ENCODE data around the gene ARHGEF28.

Gene ARHGEF28

DNA sequence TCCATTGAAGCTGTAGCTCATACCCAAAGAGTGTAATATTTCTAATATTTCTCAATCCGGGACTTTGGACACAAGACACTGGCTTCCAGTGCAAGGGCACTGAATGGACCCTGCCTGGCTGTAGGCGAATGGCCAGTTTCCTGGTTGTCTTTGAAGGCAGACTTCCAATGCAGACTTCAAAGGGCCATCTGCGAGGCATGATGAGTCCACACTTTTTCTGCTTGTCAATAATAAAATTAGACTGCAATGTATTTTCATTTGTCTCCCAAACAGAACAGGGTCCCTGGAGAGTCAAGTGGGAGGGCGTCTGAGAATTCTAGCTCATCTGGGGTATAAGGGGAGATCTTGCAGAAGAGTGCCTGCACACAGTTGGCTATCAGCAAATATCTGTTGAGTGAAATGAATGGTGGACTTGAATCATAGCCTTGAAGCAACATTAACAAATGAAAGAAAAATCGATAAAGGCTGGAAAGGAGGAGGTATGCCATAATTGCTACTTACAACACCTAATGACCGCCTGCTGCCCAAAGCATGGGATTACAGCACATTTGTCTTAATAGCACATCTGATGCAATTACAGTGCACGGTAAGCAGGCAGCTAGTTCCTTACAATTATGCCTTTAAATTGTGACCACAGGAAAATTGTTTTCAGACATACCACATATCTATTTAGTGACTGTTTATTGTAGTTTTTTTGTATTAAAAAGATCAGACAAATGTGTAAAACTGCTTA lies 137.5 kb downstream of the ARHGEF28 start:
- DNase-seq (ENCODE audit: extremely low spot score), result no peak
- ChIA-PET POLR2A (no interaction called here), CTCF (interaction anchor here (1.4 kb wide), 1 partner anchor 12 kb away, joined by 3 read pairs; no protein-coding TSS in a partner anchor)
- TF ChIP-seq, protein P1, sequence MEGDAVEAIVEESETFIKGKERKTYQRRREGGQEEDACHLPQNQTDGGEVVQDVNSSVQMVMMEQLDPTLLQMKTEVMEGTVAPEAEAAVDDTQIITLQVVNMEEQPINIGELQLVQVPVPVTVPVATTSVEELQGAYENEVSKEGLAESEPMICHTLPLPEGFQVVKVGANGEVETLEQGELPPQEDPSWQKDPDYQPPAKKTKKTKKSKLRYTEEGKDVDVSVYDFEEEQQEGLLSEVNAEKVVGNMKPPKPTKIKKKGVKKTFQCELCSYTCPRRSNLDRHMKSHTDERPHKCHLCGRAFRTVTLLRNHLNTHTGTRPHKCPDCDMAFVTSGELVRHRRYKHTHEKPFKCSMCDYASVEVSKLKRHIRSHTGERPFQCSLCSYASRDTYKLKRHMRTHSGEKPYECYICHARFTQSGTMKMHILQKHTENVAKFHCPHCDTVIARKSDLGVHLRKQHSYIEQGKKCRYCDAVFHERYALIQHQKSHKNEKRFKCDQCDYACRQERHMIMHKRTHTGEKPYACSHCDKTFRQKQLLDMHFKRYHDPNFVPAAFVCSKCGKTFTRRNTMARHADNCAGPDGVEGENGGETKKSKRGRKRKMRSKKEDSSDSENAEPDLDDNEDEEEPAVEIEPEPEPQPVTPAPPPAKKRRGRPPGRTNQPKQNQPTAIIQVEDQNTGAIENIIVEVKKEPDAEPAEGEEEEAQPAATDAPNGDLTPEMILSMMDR (IDR thresholded peaks at IDR 0.05; ENCODE audit: control extremely low read depth, extremely low read depth, low read depth, missing control alignments), result no peak

- POLR2A ChIA-PET, result no interaction called here
- CTCF ChIA-PET, result interaction anchor here (1.4 kb wide), 1 partner anchor 10 kb away, joined by 3 read pairs; no protein-coding TSS in a partner anchor
- no peak for DNase-seq (ENCODE audit: extremely low spot score)
- TF ChIP-seq, protein P1 (IDR thresholded peaks at IDR 0.05; ENCODE audit: control extremely low read depth, extremely low read depth, low read depth, missing control alignments), result no peak
Observed at GRCh38 chr5:73764586-73764985, 138.6 kb downstream of the ARHGEF28 start.

- no peak for DNase-seq (ENCODE audit: extremely low spot score)
- TF ChIP-seq, protein P1 (IDR thresholded peaks at IDR 0.05; ENCODE audit: control extremely low read depth, extremely low read depth, low read depth, missing control alignments), result no peak
- ChIA-PET CTCF (no interaction called here), POLR2A (no interaction called here)
Observed at GRCh38 chr5:73764996-73765395, 139.0 kb downstream of the ARHGEF28 start.

DNA sequence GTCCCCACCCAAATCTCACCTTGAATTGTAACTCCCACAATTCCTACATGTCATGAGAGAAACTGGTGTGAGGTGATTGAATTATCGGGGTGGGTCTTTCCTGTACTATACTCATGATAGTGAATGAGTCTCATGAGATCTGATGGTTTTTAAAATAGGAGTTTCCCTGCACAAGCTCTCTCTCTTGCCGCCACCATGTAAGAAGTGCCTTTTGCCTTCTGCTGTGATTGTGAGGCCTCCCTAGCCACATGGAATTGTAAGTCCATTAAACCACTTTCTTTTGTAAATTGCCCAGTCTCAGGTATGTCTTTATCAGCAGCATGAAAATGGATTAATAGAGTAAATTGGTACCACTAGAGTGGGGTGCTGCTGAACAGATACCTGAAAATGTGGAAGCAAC lies 140.9 kb downstream of the ARHGEF28 start:
- DNase-seq (ENCODE audit: extremely low spot score), result no peak
- TF ChIP-seq, protein P1 (IDR thresholded peaks at IDR 0.05; ENCODE audit: control extremely low read depth, extremely low read depth, low read depth, missing control alignments), result no peak
- ChIA-PET POLR2A (no interaction called here), CTCF (no interaction called here)

DNA sequence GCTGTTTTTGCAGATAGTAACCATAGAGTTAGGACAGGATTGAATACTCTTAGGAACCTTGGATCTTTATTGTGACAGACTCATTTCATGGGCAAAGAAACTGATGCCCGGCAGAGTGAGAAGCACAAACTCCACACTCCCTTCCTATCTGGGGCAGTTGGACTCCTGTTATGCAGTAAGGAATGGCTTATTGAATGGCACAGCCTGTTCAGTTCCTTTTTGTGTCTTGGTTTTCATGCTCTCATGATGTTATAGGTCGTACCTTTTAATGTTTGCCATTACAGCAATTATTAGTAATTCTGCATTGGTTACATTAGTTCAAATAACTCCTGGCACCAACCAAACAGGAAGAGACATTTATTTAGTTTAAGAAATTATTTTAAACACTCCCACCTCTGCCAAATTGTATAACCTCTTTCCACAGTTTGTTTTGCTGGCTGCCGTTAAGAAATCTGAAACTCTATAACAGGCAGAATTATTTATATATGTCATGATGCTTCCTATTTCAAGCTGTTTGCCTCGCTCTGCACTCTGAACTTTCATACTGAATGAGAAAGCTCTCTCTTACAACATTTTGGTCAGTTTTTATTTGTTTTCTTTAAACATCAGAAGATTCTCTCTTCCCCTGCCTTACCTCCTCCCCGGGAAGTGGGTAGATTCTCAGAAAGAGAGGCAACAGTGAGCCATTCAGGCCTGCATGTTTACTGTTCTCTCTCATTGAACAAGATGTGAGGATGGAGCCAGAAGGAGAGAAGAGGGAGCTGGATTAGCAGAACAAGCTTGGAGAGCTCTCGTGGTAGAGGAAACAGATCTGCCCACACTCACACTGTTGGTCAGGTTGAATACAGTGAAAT lies 144.4 kb downstream of the ARHGEF28 start:
- CTCF ChIA-PET, result interaction anchor here (1.0 kb wide), 1 partner anchor 38 kb away, joined by 3 read pairs; no protein-coding TSS in a partner anchor

GRCh38 chr5:73774924-73775323 lies 148.9 kb downstream of the ARHGEF28 start:
- no peak for DNase-seq (ENCODE audit: extremely low spot score)
- TF ChIP-seq, protein P1 (IDR thresholded peaks at IDR 0.05; ENCODE audit: control extremely low read depth, extremely low read depth, low read depth, missing control alignments), result no peak
- CTCF ChIA-PET, result interaction anchor here (0.7 to 2.9 kb wide), 7 partner anchors 11 to 238 kb away, joined by 3 to 10 read pairs (median 3); no protein-coding TSS in a partner anchor
- POLR2A ChIA-PET, result no interaction called here

More for the DNA sequence above, 144.4 kb downstream of the ARHGEF28 start:
- POLR2A ChIA-PET, result no interaction called here
- TF ChIP-seq, protein P1 (IDR thresholded peaks at IDR 0.05; ENCODE audit: control extremely low read depth, extremely low read depth, low read depth, missing control alignments), result no peak
- no peak for DNase-seq (ENCODE audit: extremely low spot score)
